Measurements from ENCODE around the gene CUL9. TPM values are rescaled to one million over a fixed set of nuclear protein-coding genes. Genes with fewer than 3 reads are reported as not detected.
A peak's percentile ranks its signal among the peaks of the same experiment; 100 is the strongest.

The CUL9 gene
- total RNA-seq, 3 donors from 2014 or later = 35.9 to 46.9 (median 44.3) TPM

DNA sequence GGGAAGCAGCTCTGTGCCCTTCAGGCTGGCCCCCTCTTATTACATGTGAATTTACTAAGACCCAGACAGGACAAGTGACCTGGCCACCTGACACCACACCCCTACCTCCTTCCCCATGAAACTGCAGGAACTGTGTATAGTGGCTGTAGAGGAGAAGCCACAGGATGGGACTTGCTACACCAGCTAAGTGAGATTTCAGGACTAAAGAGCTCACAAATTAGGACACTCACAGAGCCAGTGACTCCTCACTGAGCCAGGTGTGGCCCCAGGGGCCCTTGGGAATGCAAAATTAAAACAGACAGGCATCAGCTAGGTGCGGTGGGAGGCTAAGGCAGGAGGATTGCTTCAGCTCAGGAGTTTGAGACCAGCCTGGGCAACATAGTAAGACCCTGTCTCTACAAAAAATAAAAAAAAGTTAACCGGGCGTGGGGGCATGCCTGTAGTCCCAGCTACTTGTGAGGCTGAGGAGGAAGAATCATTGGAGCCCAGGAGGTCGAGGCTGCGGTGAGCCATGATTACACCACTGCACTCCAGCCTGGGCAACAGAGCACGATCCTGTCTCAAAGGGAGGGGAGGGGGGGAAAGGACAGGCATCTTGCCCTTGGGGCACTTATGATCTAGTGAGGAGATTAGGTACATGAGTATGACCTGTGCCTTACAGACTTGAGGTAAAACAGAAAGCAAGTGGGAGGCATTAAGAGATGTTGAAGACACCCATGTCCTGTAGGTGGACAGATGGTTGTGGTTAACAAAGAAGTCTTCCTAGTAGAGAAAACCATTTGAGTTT is 34.1 kb upstream of the CUL9 start:
- TF ChIP-seq, protein P1, sequence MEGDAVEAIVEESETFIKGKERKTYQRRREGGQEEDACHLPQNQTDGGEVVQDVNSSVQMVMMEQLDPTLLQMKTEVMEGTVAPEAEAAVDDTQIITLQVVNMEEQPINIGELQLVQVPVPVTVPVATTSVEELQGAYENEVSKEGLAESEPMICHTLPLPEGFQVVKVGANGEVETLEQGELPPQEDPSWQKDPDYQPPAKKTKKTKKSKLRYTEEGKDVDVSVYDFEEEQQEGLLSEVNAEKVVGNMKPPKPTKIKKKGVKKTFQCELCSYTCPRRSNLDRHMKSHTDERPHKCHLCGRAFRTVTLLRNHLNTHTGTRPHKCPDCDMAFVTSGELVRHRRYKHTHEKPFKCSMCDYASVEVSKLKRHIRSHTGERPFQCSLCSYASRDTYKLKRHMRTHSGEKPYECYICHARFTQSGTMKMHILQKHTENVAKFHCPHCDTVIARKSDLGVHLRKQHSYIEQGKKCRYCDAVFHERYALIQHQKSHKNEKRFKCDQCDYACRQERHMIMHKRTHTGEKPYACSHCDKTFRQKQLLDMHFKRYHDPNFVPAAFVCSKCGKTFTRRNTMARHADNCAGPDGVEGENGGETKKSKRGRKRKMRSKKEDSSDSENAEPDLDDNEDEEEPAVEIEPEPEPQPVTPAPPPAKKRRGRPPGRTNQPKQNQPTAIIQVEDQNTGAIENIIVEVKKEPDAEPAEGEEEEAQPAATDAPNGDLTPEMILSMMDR (IDR thresholded peaks at IDR 0.05) = no peak
- DNase-seq (no peak), ATAC-seq (no peak)
- no peaks in the 10 kb centered on the region for H3K36me3 ChIP-seq (ENCODE audit: low read depth)
- H3K9me3 ChIP-seq = no peaks in the 10 kb centered on the region
- peaks cover 22% of the 10 kb centered on the region for H3K4me1 ChIP-seq (ENCODE audit: low read depth)
- H3K4me3 ChIP-seq = no peak overlapping the region
- intact Hi-C loops (cut with DNase I, micrococcal nuclease) = loop anchor here (5.0 to 10.0 kb wide), 2 partner anchors 241 to 243 kb away; no protein-coding TSS in a partner anchor

DNA sequence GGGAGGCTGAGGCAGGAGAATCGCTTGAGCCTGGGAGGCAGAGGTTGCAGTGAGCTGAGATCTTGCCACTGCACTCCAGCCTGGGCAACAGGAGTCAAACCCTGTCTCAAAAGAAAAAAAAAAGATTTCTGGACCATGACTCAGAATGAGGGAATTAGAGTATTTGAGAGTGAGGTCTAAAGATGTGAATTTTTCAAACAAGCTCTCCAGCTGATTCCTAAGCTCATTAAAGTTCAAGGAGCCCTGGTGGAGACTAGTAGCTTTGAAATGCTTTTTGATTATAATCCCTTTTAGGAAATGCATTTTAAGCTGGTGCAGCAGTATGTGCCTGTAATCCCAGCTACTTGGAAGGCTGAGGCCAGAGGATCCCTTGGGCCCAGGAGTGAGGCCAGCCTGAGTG is 32.7 kb upstream of the CUL9 start:
- Histone ChIP-seq H3K4me1 (ENCODE audit: low read depth) (peaks cover 14% of the 10 kb centered on the region), H3K4me3 (no peak overlapping the region), H3K9me3 (no peaks in the 10 kb centered on the region), H3K36me3 (ENCODE audit: low read depth) (no peaks in the 10 kb centered on the region)
- ATAC-seq (no peak), DNase-seq (no peak)
- intact Hi-C loops (cut with DNase I, micrococcal nuclease) = loop anchor here (5.0 to 10.0 kb wide), 2 partner anchors 242 to 244 kb away; no protein-coding TSS in a partner anchor
- TF ChIP-seq, protein P1 (IDR thresholded peaks at IDR 0.05) = no peak

DNA sequence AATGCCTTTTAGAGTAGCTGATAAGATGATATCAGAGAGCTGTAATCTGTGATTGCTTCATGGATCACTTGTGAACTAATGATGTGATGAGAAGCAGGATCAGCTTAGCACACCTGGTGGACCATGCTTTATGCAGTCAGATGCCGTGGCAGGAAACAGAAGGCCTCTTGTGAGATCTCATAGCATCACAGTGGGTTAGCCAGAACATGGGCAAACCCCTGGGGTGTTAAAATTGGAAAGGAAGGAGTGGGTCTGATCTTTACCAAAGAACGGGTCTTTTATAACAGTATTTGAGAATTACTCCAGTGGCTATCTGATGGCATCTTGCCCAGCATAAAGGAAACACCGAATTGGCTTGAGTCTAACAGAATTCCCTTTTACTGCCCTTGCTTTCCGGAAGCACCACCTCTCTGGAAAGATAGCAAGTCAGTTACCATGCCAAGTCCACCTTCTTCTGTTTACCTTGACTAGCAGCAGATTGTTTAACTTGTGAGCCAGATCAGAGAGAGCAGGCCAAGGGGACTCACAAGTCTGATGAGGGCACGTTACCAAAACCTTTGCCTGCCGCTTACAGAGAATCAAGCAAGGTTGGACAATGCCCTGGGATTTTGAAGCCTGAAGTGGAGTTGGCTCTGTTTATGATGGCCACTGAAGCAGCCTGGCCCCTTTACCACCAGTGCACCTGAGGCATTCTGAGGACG is 31.8 kb upstream of the CUL9 start:
- TF ChIP-seq, protein P1 (IDR thresholded peaks at IDR 0.05) = no peak
- Histone ChIP-seq H3K36me3 (ENCODE audit: low read depth) (no peaks in the 10 kb centered on the region), H3K4me1 (ENCODE audit: low read depth) (peaks cover 14% of the 10 kb centered on the region), H3K9me3 (no peaks in the 10 kb centered on the region), H3K4me3 (no peak overlapping the region)
- peak; percentile 94 for ATAC-seq
- peak in 1 of 3 donors; percentile 56 for DNase-seq
- intact Hi-C loops (cut with DNase I, micrococcal nuclease) = no loop called here

DNA sequence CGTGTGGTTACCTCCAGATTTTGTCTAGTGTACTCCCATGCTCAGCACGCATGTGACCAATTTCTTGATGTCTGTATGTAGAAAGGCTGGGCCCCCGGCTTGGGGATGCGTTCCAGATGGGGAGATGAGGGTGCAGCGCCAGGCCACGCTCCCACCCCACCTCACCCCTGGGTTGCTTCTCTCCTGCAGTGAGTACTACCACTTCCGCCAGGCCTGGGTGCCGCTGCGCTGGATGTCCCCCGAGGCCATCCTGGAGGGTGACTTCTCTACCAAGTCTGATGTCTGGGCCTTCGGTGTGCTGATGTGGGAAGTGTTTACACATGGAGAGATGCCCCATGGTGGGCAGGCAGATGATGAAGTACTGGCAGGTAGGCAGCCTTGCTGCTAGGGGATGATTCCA is 22.4 kb upstream of the CUL9 start:
- ATAC-seq = no peak
- intact Hi-C loops (cut with DNase I, micrococcal nuclease) = no loop called here
- Histone ChIP-seq H3K4me3 (no peak overlapping the region), H3K9me3 (no peaks in the 10 kb centered on the region), H3K4me1 (ENCODE audit: low read depth) (no peaks in the 10 kb centered on the region), H3K36me3 (ENCODE audit: low read depth) (no peaks in the 10 kb centered on the region)
- TF ChIP-seq, protein P1 (IDR thresholded peaks at IDR 0.05) = no peak
- DNase-seq = no peak

DNA sequence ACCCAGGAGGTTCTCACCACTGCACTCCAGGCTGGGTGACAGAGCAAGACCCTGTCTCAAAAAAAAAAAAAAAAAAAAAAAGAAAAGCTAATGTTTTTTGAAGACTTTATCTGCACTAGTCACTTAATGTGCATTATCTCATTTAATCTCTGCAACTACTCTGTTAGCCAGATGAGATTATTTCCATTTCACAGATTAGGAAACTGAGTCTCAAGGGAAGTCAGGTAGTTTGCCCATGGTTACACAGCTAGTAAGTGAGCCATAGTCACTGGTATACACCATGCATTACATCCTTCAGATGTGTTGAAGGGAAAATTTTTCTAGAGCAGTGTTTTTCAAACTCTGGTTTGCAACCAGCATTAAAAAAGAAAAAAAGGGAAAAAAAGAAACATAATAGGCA is 18.1 kb upstream of the CUL9 start:
- no peak overlapping the region for H3K4me3 ChIP-seq
- H3K36me3 ChIP-seq (ENCODE audit: low read depth) = no peaks in the 10 kb centered on the region
- no peaks in the 10 kb centered on the region for H3K9me3 ChIP-seq
- DNase-seq = no peak
- ATAC-seq = no peak
- H3K4me1 ChIP-seq (ENCODE audit: low read depth) = no peaks in the 10 kb centered on the region
- intact Hi-C loops (cut with DNase I, micrococcal nuclease) = no loop called here
- TF ChIP-seq, protein P1 (IDR thresholded peaks at IDR 0.05) = no peak

Data from mucosa of descending colon (tissue), 3 donors.